ENCODE data around the gene NOP56.

The NOP56 gene, protein sequence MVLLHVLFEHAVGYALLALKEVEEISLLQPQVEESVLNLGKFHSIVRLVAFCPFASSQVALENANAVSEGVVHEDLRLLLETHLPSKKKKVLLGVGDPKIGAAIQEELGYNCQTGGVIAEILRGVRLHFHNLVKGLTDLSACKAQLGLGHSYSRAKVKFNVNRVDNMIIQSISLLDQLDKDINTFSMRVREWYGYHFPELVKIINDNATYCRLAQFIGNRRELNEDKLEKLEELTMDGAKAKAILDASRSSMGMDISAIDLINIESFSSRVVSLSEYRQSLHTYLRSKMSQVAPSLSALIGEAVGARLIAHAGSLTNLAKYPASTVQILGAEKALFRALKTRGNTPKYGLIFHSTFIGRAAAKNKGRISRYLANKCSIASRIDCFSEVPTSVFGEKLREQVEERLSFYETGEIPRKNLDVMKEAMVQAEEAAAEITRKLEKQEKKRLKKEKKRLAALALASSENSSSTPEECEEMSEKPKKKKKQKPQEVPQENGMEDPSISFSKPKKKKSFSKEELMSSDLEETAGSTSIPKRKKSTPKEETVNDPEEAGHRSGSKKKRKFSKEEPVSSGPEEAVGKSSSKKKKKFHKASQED

DNA sequence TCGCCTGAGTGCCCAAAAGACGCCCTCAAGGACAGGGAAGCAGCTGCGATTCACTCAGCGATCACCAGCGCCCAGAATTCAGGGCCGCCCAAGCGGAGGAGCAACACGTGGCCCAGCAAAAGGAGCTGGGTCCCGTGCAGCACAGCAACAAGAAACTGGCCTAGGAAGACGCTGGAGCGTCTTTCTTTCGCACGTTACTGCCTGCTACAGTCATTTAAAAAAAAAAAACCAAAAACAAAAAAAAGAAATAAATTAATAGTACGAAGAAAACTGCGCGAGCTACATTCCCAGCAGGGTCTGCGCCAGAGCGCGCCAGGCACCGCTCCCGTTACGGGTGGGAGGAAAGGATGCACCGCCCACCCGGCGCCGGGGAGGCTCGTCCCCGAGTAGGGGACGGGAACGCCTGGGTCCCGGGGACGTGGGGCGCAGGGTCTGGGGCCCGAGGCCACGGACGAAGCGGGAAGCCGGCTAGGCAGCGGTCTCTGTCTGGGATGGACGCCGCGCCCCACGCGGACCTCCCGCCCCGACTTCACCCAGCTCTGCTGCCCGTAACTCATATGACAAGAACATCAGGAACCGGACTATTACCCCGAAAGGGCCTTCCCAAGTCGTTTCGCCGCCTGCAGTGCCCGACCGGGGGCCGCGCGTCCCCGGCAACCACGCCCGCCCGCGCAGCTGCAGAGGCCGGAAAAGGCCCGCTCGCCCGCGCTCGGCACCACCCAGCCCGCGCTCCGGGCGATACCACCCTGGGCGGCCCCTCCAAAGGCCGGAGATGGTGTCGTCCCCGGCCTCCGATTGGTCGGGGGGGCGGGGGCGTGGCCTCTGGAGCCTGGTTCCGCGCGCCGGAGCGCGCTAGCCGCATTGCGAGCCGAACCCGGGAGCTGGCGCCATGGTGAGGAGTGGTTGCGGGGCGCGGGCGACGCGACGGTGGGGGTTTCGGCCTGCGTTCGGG, at the start of gene NOP56:
TSS of gene NOP56 (plus strand) at position 861 of the 952 bp plus-strand sequence. CDS start at position 890, 29 bp downstream.
- WGBS (ENCODE audit: insufficient coverage, insufficient read length): no CpG with 5 or more reads among the region's 101 CpGs
- DNase-seq (ENCODE audit: low read depth, low spot score): no peak
- Histone ChIP-seq H3K27me3 (ENCODE audit: control insufficient read depth, insufficient read depth, low read length) (no peaks in the 10 kb centered on the region), H3K27ac (ENCODE audit: low read length) (no peak within 1 kb of the TSS), H3K4me1 (ENCODE audit: control insufficient read depth, insufficient read depth, low read length) (no peaks in the 10 kb centered on the region), H3K36me3 (ENCODE audit: control insufficient read depth, insufficient read depth, low read length) (peaks cover 34% of the 10 kb centered on the region), H3K9me3 (ENCODE audit: control insufficient read depth, insufficient read depth, low read length) (no peaks in the 10 kb centered on the region), H3K4me3 (ENCODE audit: low read length) (peak within 1 kb of the TSS; percentile 95)

DNA sequence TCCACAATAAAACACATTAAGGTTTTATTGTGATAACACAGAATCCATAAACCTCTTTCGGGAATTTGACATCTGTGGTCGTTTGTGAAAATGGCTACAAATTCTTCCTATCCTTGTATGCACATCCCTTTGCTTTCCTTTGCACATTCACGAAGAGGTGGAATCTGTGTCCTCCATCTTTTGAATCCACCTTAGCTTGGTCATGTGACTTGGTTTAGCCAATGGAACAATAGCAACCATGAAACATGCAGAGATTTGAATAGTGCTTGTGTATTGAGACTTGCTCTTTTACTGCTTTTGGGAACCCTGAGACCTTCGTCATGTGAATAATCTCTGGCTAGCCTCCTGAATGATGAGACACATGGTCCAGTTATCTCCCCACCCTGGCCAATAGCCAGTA, 49.7 kb upstream of the NOP56 start:
- Histone ChIP-seq H3K9me3 (ENCODE audit: control insufficient read depth, insufficient read depth, low read length) (no peaks in the 10 kb centered on the region; the same call in 1 of the 2 replicates), H3K27me3 (ENCODE audit: control insufficient read depth, insufficient read depth, low read length) (no peaks in the 10 kb centered on the region; the same call in 1 of the 2 replicates), H3K4me3 (ENCODE audit: low read length) (no peak overlapping the region), H3K36me3 (ENCODE audit: control insufficient read depth, insufficient read depth, low read length) (no peaks in the 10 kb centered on the region), H3K27ac (ENCODE audit: low read length) (no peak overlapping the region), H3K4me1 (ENCODE audit: control insufficient read depth, insufficient read depth, low read length) (0 out of 2 replicates have a peak, but pooled peaks cover 1% of the 10 kb centered on the region)
- DNase-seq (ENCODE audit: low read depth, low spot score): no peak
- no CpG with 5 or more reads among the region's 4 CpGs for WGBS (ENCODE audit: insufficient coverage, insufficient read length)

DNA sequence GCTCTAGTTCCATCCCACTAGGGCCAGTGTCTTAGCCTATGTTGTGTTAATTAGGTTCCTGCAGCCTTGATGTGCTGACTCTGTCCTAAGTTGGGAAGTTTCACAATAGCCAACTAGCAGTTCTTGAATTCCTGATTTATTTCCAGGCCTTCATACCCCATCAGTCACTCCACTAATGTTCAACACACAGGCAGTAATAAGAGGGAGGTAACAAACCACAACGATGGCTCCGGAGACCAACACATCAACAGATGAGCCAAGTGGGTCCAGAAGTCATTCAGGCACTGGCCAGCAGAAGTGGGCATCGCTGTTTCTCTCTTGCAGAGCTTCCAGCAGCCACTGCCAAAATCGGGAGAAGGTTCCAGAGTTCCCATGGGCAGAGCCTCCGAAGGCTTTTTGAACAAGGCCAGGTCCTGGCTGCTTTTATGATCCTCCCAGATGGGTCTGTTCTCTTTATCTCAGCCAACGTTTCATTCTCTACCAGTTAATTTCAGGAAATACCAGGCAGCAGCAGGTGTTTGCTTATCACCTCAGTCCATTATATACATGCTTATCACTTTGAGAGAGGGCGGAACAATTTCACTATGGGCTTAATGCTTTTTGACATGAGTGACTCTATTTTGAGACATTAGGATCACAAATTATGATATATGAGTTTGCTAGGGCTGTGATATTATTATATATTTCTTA, 48.5 kb upstream of the NOP56 start:
- Histone ChIP-seq H3K9me3 (ENCODE audit: control insufficient read depth, insufficient read depth, low read length) (no peaks in the 10 kb centered on the region; the same call in 1 of the 2 replicates), H3K36me3 (ENCODE audit: control insufficient read depth, insufficient read depth, low read length) (no peaks in the 10 kb centered on the region), H3K4me1 (ENCODE audit: control insufficient read depth, insufficient read depth, low read length) (0 out of 2 replicates have a peak, but pooled peaks cover 1% of the 10 kb centered on the region), H3K27ac (ENCODE audit: low read length) (no peak overlapping the region), H3K27me3 (ENCODE audit: control insufficient read depth, insufficient read depth, low read length) (no peaks in the 10 kb centered on the region; the same call in 1 of the 2 replicates), H3K4me3 (ENCODE audit: low read length) (no peak overlapping the region)
- whole genome bisulfite sequencing (ENCODE audit: insufficient coverage, insufficient read length): no CpG with 5 or more reads among the region's 7 CpGs
- no peak for DNase-seq (ENCODE audit: low read depth, low spot score)

DNA sequence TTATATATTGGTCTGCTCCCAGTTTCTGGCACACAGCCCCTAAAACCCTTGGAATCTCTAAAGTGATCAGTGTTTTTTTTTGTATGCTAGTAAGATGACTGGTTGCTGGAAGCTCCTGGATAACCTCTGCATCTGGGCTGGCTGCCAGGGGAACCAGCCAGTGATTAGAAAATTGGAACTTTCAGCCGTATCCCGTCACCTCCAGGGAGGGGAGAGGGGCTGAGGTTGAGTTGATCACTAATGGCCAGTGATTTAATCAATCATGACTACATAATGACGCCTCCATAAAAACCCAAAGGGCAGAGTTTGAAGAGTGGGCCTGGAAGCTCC, 48.0 kb upstream of the NOP56 start:
- WGBS (ENCODE audit: insufficient coverage, insufficient read length): no CpG with 5 or more reads among the region's 3 CpGs
- no peak overlapping the region for H3K27ac ChIP-seq (ENCODE audit: low read length)
- H3K9me3 ChIP-seq (ENCODE audit: control insufficient read depth, insufficient read depth, low read length): no peaks in the 10 kb centered on the region; the same call in 1 of the 2 replicates
- H3K36me3 ChIP-seq (ENCODE audit: control insufficient read depth, insufficient read depth, low read length): no peaks in the 10 kb centered on the region
- H3K27me3 ChIP-seq (ENCODE audit: control insufficient read depth, insufficient read depth, low read length): no peaks in the 10 kb centered on the region; the same call in 1 of the 2 replicates
- no peak for DNase-seq (ENCODE audit: low read depth, low spot score)
- H3K4me1 ChIP-seq (ENCODE audit: control insufficient read depth, insufficient read depth, low read length): 0 out of 2 replicates have a peak, but pooled peaks cover 1% of the 10 kb centered on the region
- H3K4me3 ChIP-seq (ENCODE audit: low read length): no peak overlapping the region

DNA sequence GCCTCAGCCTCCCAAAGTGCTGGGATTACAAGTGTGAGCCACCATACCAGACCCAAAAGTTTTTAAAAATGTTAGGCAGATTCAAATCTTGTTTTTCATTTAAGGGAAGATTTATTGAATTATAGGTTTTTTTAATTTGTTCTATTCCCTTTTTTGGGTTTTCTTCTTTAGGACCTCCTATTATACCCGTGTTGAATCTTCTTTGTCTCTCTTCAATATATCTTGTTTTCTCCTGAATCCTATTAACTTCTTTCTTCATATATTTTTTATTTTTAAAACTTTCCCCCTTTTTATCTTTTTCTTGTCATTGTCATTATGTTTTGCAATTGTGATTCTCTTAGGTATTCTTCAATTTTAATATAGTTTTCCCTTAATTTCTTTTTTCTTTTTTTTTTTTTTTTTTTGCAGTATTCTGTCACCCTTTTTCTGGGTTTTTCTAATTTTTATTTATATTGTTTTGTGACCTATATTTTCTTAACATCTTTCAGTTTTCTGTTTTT, 45.9 kb upstream of the NOP56 start:
- Histone ChIP-seq H3K4me1 (ENCODE audit: control insufficient read depth, insufficient read depth, low read length) (no peaks in the 10 kb centered on the region), H3K27ac (ENCODE audit: low read length) (no peak overlapping the region), H3K4me3 (ENCODE audit: low read length) (no peak overlapping the region), H3K27me3 (ENCODE audit: control insufficient read depth, insufficient read depth, low read length) (no peaks in the 10 kb centered on the region; the same call in 1 of the 2 replicates), H3K36me3 (ENCODE audit: control insufficient read depth, insufficient read depth, low read length) (no peaks in the 10 kb centered on the region), H3K9me3 (ENCODE audit: control insufficient read depth, insufficient read depth, low read length) (no peaks in the 10 kb centered on the region; the same call in 1 of the 2 replicates)
- WGBS (ENCODE audit: insufficient coverage, insufficient read length): no CpG with 5 or more reads among the region's 1 CpG
- DNase-seq (ENCODE audit: low read depth, low spot score): no peak

DNA sequence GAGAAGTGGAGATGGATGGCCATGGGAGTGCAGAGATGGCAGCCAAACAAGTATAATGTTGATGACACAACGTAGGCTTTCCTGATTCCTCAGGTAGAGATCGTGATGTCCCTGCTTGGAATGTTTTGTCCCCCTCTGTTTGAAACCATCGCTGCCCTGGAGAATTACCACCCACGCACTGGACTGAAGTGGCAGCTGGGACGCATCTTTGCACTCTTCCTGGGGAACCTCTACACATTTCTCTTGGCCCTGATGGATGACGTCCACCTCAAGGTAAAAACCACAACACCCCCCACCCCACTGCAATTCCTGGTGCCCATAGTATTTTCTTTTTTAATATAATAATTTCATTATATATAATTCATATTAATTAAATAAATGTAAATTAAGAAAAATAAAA, 42.1 kb upstream of the NOP56 start:
- Histone ChIP-seq H3K9me3 (ENCODE audit: control insufficient read depth, insufficient read depth, low read length) (no peaks in the 10 kb centered on the region; the same call in 1 of the 2 replicates), H3K4me3 (ENCODE audit: low read length) (no peak overlapping the region), H3K36me3 (ENCODE audit: control insufficient read depth, insufficient read depth, low read length) (no peaks in the 10 kb centered on the region), H3K27ac (ENCODE audit: low read length) (no peak overlapping the region), H3K4me1 (ENCODE audit: control insufficient read depth, insufficient read depth, low read length) (no peaks in the 10 kb centered on the region), H3K27me3 (ENCODE audit: control insufficient read depth, insufficient read depth, low read length) (no peaks in the 10 kb centered on the region; the same call in 1 of the 2 replicates)
- WGBS (ENCODE audit: insufficient coverage, insufficient read length): no CpG with 5 or more reads among the region's 6 CpGs
- no peak for DNase-seq (ENCODE audit: low read depth, low spot score)

DNA sequence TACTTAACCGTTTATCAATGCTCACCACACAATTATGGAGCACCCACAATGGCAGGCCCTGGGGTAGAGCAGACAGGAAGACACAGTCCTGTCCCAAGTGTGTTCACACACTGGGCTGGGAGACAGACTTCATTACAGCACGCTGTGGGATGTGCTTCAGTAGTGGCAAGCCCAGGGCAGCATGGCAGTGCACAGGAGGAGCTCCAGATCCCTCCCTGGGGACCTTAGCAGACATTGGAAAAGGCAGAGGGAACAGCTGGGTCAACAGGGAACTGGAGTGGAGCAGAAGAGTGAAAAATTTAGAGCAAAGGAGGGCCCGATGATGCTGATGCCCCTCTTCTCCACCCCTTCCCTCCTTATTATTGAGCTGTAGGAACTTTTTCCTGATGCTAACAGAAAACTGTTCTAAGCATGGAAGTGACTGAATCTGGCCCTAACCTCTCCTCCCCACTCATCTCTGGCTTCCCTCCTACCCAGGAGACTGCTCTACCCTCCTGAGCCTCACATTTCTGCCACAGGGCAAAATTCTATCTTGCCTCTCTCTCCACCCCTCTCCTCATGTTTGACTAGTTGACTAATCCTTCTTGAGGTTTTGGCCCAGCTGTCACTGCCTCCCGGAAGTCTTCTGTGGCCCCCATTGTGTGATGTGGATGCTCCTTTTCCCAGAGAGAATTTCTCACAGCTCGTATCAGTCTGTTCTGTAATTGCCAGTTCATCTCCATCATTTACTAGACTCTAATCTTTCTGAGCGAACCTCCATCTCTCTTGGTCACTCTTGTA, 41.3 kb upstream of the NOP56 start:
- H3K4me1 ChIP-seq (ENCODE audit: control insufficient read depth, insufficient read depth, low read length): no peaks in the 10 kb centered on the region
- H3K9me3 ChIP-seq (ENCODE audit: control insufficient read depth, insufficient read depth, low read length): no peaks in the 10 kb centered on the region
- H3K4me3 ChIP-seq (ENCODE audit: low read length): no peak overlapping the region
- H3K36me3 ChIP-seq (ENCODE audit: control insufficient read depth, insufficient read depth, low read length): no peaks in the 10 kb centered on the region
- no peak for DNase-seq (ENCODE audit: low read depth, low spot score)
- H3K27ac ChIP-seq (ENCODE audit: low read length): no peak overlapping the region
- H3K27me3 ChIP-seq (ENCODE audit: control insufficient read depth, insufficient read depth, low read length): no peaks in the 10 kb centered on the region; the same call in 1 of the 2 replicates
- WGBS (ENCODE audit: insufficient coverage, insufficient read length): no CpG with 5 or more reads among the region's 6 CpGs

DNA sequence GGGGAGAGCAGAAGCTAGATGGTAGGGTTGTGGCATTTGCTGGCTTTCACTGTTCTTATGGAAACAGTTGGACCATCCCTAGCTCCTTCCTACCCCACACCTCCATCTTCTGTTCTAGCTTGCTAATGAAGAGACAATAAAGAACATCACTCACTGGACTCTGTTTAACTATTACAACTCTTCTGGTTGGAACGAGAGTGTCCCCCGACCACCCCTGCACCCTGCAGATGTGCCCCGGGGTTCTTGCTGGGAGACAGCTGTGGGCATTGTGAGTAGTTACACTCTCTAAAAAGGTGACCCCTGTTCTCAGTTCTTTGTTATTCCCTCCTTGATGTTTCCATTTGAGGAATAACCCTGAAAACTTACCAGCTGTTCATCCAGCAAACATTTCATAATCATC, 40.4 kb upstream of the NOP56 start:
- Histone ChIP-seq H3K27ac (ENCODE audit: low read length) (no peak overlapping the region), H3K9me3 (ENCODE audit: control insufficient read depth, insufficient read depth, low read length) (no peaks in the 10 kb centered on the region), H3K27me3 (ENCODE audit: control insufficient read depth, insufficient read depth, low read length) (no peaks in the 10 kb centered on the region; the same call in 1 of the 2 replicates), H3K4me3 (ENCODE audit: low read length) (no peak overlapping the region), H3K36me3 (ENCODE audit: control insufficient read depth, insufficient read depth, low read length) (no peaks in the 10 kb centered on the region), H3K4me1 (ENCODE audit: control insufficient read depth, insufficient read depth, low read length) (no peaks in the 10 kb centered on the region)
- no peak for DNase-seq (ENCODE audit: low read depth, low spot score)
- WGBS (ENCODE audit: insufficient coverage, insufficient read length): no CpG with 5 or more reads among the region's 3 CpGs

DNA sequence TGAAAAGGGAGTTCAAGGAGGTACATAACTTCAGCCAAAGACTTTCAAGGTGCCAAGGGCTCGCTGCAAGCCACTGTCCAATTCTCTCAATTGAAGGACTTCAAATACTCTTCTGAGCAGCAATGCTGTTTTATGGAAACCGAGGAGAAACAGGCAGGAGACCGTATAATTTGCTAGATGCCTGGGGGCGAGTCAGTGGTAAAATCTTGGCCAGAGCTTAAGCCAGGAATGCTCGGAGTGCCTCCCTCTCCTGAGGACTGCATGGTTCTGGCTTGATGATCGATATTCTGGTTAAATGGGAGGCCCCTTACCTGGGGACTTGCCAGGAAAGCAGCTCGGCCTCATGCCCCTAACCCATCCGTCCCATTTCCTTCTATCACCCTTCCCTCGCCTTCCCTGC, 35.8 kb upstream of the NOP56 start:
- Histone ChIP-seq H3K27ac (ENCODE audit: low read length) (no peak overlapping the region), H3K4me3 (ENCODE audit: low read length) (no peak overlapping the region), H3K9me3 (ENCODE audit: control insufficient read depth, insufficient read depth, low read length) (no peaks in the 10 kb centered on the region), H3K27me3 (ENCODE audit: control insufficient read depth, insufficient read depth, low read length) (no peaks in the 10 kb centered on the region), H3K36me3 (ENCODE audit: control insufficient read depth, insufficient read depth, low read length) (no peaks in the 10 kb centered on the region), H3K4me1 (ENCODE audit: control insufficient read depth, insufficient read depth, low read length) (no peaks in the 10 kb centered on the region)
- DNase-seq (ENCODE audit: low read depth, low spot score): no peak
- WGBS (ENCODE audit: insufficient coverage, insufficient read length): no CpG with 5 or more reads among the region's 9 CpGs

Measured in iPS DF 6.9 (cell line).